GM23338 (cell line): ENCODE data around the gene ADAM11. TPM values are rescaled to one million over a fixed set of nuclear protein-coding genes. Genes with fewer than 3 reads are reported as not detected.

Experiments used
- ATAC-seq: fragments of 200-7000 bp; cut with Tn5 transposase; 3 replicates; pipeline ENCODE4 v1.9.1; 2020
- DNase-seq: peaks from one replicate; pipeline ENCODE4 v3.0.0-alpha.2; 2015; ENCODE audit warnings: low spot score
- H2AFZ ChIP-seq: fragments of 200-600 bp; sonication (generic); 2 replicates; pipeline ENCODE4 v1.8.0; 2016; ENCODE audit warnings: antibody characterized with exemption, mild to moderate bottlenecking, moderate library complexity
- H3F3A ChIP-seq: fragments of 200-600 bp; sonication (generic); replicated peaks from 2 replicates; pipeline ENCODE4 v1.8.0; 2017; ENCODE audit warnings: antibody characterized with exemption, mixed run types, low read depth
- H3K27ac ChIP-seq: fragments of 200-600 bp; sonication (generic); 2 replicates; pipeline ENCODE4 v1.6.1; 2016; ENCODE audit warnings: low read depth
- H3K27me3 ChIP-seq: fragments of 200-600 bp; sonication (generic); 2 replicates; pipeline ENCODE4 v1.8.0; 2016; ENCODE audit warnings: mild to moderate bottlenecking, mixed run types, moderate library complexity; ENCODE audit not compliant: insufficient read depth
- H3K36me3 ChIP-seq: fragments of 200-600 bp; sonication (generic); 2 replicates; pipeline ENCODE4 v1.8.0; 2016; ENCODE audit warnings: mild to moderate bottlenecking; ENCODE audit not compliant: insufficient read depth
- H3K4me1 ChIP-seq: fragments of 200-600 bp; sonication (generic); 2 replicates; pipeline ENCODE4 v1.8.0; 2016; ENCODE audit warnings: mild to moderate bottlenecking, moderate library complexity; ENCODE audit not compliant: insufficient read depth
- H3K4me2 ChIP-seq: fragments of 200-600 bp; sonication (generic); 2 replicates; pipeline ENCODE4 v1.7.1; 2017; ENCODE audit warnings: mixed run types
- H3K4me3 ChIP-seq: fragments of 200-600 bp; sonication (generic); 2 replicates; pipeline ENCODE4 v1.6.1; 2016; ENCODE audit warnings: mixed run types
- H3K79me2 ChIP-seq: fragments of 200-600 bp; sonication (generic); replicated peaks from 2 replicates; pipeline ENCODE4 v1.8.0; 2017; ENCODE audit warnings: mild to moderate bottlenecking; ENCODE audit not compliant: insufficient read depth
- H3K9me2 ChIP-seq: fragments of 200-600 bp; sonication (generic); 2 replicates; pipeline ENCODE4 v1.8.0; 2017; ENCODE audit not compliant: insufficient read depth
- H4K20me1 ChIP-seq: fragments of 200-600 bp; sonication (generic); replicated peaks from 2 replicates; pipeline ENCODE4 v1.8.0; 2017; ENCODE audit warnings: mild to moderate bottlenecking; ENCODE audit not compliant: insufficient read depth
- H3K27ac Mint-ChIP-seq: 2 replicates; pipeline ENCODE4 v1.8.0; 2020; ENCODE audit warnings: inconsistent platforms, mild to moderate bottlenecking, moderate library complexity, mixed read lengths
- H3K27me3 Mint-ChIP-seq: 3 replicates; pipeline ENCODE4 v1.8.0; 2022; ENCODE audit warnings: low read depth, mild to moderate bottlenecking, moderate library complexity, mixed read lengths, inconsistent platforms; ENCODE audit not compliant: insufficient read depth, poor library complexity
- H3K36me3 Mint-ChIP-seq: 3 replicates; pipeline ENCODE4 v1.8.0; 2021; ENCODE audit warnings: low read depth, mild to moderate bottlenecking, inconsistent platforms, moderate library complexity, mixed read lengths
- H3K4me1 Mint-ChIP-seq: 3 replicates; pipeline ENCODE4 v1.8.0; 2020; ENCODE audit warnings: mild to moderate bottlenecking, inconsistent platforms, mixed read lengths
- H3K4me3 Mint-ChIP-seq: 3 replicates; pipeline ENCODE4 v1.8.0; 2021; ENCODE audit warnings: moderate library complexity, mild to moderate bottlenecking, inconsistent platforms, mixed read lengths
- H3K9me3 Mint-ChIP-seq: 3 replicates; pipeline ENCODE4 v1.8.0; 2020; ENCODE audit warnings: moderate library complexity, mild to moderate bottlenecking, inconsistent platforms, mixed read lengths
- CREB1 ChIP-seq: fragments of 250-450 bp; sonication (Bioruptor Pico); IDR thresholded peaks from 2 replicates; pipeline ENCODE4 v1.5.0; 2020; ENCODE audit warnings: low read depth, mild to moderate bottlenecking, moderate library complexity
- EZH2 ChIP-seq: fragments of 200-600 bp; sonication (generic); IDR thresholded peaks from one replicate; pipeline ENCODE4 v1.8.0; 2017; ENCODE audit warnings: antibody characterized with exemption, mild to moderate bottlenecking, low read depth; ENCODE audit not compliant: unreplicated experiment
- EZH2phosphoT487 ChIP-seq: fragments of 200-600 bp; sonication (generic); IDR thresholded peaks from one replicate; pipeline ENCODE4 v1.8.1; 2018; ENCODE audit warnings: antibody characterized with exemption; ENCODE audit not compliant: unreplicated experiment
- JUNB ChIP-seq: IDR thresholded peaks from one replicate; pipeline ENCODE4 v1.6.1; 2016; ENCODE audit warnings: antibody characterized with exemption; ENCODE audit not compliant: unreplicated experiment
- NANOG ChIP-seq: IDR thresholded peaks from 2 replicates; pipeline ENCODE4 v1.6.1; 2016; ENCODE audit warnings: antibody characterized with exemption, borderline replicate concordance
- POLR2AphosphoS5 ChIP-seq: IDR thresholded peaks from 2 replicates; pipeline ENCODE4 v1.6.1; 2016; ENCODE audit warnings: antibody characterized with exemption, low read depth
- STAT1 ChIP-seq: IDR thresholded peaks from one replicate; pipeline ENCODE4 v1.6.1; 2016; ENCODE audit warnings: antibody characterized with exemption; ENCODE audit not compliant: unreplicated experiment
- ZNF331 ChIP-seq: fragments of 250-450 bp; sonication (Bioruptor Pico); IDR thresholded peaks from 2 replicates; pipeline ENCODE4 v1.5.0; 2020; ENCODE audit warnings: low read depth, mild to moderate bottlenecking, moderate library complexity
- polyA plus RNA-seq: library from polyadenylated mRNA; unstranded; fragments of >200 nt; fragmentation: Nextera tagmentation; extraction: Ambion mirVana; gene quantifications from 2 replicates; pipeline ENCODE4 v1.2.1, GENCODE V29; 2016
- total RNA-seq: library from RNA; depleted of rRNA; stranded (reverse); fragments of >200 nt; shearing (Covaris generic); gene quantifications from 2 replicates; pipeline ENCODE4 v1.2.3, GENCODE V29; 2014
- TF ChIP-seq, protein P1 (sequence below): IDR thresholded peaks from 2 replicates; pipeline ENCODE4 v1.6.1; 2016; ENCODE audit warnings: antibody characterized with exemption
- TF ChIP-seq, protein P2 (sequence below), 2 experiments: fragments of 200-600 bp in 1 of 2; sonication (generic) in 1 of 2; conservative IDR thresholded peaks; 2 replicates each; pipeline versions ENCODE4 v1.5.1 to v1.6.1; 2016 to 2017; ENCODE audit warnings: antibody characterized with exemption in 2 of 2, low read depth in 2 of 2, mild to moderate bottlenecking in 2 of 2, moderate library complexity in 1 of 2
- TF ChIP-seq, protein P3 (sequence below): fragments of 250-450 bp; sonication (Bioruptor Pico); IDR thresholded peaks from 2 replicates; pipeline ENCODE4 v1.5.0; 2020; ENCODE audit warnings: mild to moderate bottlenecking, moderate library complexity

The ADAM11 gene
- total and polyA plus RNA-seq, 2 experiments from 2014 or later, result 0.55 to 4.7 TPM

DNA sequence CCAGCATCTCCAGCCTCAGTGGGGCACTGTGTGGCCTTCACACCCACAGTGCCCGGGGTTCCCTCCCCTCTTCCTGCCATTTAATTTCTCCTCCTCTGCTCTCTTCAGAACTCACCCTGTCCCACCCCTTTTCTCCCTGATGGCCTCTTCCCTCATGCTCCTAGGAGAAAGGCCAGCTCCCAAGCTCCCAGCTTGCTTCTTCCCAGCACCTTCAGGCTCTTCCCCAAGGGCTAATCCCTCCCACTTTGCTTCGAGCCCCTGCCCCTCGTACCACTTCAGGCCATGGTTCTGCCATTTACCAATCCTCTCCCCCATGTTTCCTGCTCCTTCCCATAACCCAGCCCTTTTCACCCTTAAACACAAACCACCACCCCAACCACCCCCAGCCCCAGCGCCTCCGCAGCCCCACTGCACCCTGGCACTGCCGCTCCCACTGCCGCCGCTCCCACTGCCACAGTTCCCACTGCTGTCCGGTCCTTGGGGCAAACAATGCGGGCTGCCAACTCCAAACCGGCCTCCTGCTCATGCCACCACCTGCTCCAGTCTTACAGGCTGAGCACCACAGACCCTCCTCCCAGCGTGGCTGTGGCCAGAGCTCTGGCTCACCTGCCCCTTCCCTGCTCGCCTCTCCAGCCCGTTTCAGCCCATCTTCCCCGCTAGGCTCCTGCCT is 28.6 kb downstream of the ADAM11 start (continued):
- TF ChIP-seq, protein P1, sequence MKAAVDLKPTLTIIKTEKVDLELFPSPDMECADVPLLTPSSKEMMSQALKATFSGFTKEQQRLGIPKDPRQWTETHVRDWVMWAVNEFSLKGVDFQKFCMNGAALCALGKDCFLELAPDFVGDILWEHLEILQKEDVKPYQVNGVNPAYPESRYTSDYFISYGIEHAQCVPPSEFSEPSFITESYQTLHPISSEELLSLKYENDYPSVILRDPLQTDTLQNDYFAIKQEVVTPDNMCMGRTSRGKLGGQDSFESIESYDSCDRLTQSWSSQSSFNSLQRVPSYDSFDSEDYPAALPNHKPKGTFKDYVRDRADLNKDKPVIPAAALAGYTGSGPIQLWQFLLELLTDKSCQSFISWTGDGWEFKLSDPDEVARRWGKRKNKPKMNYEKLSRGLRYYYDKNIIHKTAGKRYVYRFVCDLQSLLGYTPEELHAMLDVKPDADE, result no peak
- TF ChIP-seq EZH2phosphoT487 (no peak), POLR2AphosphoS5 (no peak), CREB1 (CRISPR knock-in tag) (no peak), STAT1 (no peak)
- TF ChIP-seq, protein P2, sequence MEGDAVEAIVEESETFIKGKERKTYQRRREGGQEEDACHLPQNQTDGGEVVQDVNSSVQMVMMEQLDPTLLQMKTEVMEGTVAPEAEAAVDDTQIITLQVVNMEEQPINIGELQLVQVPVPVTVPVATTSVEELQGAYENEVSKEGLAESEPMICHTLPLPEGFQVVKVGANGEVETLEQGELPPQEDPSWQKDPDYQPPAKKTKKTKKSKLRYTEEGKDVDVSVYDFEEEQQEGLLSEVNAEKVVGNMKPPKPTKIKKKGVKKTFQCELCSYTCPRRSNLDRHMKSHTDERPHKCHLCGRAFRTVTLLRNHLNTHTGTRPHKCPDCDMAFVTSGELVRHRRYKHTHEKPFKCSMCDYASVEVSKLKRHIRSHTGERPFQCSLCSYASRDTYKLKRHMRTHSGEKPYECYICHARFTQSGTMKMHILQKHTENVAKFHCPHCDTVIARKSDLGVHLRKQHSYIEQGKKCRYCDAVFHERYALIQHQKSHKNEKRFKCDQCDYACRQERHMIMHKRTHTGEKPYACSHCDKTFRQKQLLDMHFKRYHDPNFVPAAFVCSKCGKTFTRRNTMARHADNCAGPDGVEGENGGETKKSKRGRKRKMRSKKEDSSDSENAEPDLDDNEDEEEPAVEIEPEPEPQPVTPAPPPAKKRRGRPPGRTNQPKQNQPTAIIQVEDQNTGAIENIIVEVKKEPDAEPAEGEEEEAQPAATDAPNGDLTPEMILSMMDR (conservative IDR thresholded peaks at IDR 0.05; ENCODE audit: low read depth in 2 of 2), result no peak

DNA sequence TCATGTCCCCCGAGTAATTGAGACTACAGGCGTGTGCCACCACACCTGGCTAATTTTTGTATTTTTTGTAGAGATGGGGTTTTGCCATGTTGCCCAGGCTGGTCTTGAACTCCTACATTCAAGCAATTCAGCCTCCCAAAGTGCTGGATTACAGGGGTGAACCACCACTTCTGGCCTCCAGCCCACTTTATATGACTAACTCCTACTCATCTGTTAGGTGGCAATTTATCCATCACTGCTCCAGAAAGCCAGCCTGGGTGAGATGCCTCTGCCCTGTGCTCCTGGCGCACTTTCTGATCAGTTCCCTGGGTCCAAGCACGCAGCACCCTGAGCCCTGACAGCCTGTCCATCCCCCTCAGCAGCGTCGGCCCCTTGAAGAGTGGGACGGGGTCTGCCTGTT is 29.4 kb downstream of the ADAM11 start:
- no peaks in the 10 kb centered on the region for H3K36me3 ChIP-seq
- H3K4me2 ChIP-seq, result no peak overlapping the region
- Mint-ChIP-seq H3K9me3 (no peaks in the 10 kb centered on the region), H3K27me3 (peaks cover 9% of the 10 kb centered on the region), H3K4me1 (peaks cover 9% of the 10 kb centered on the region), H3K27ac (no peak overlapping the region), H3K36me3 (no peaks in the 10 kb centered on the region), H3K4me3 (no peak overlapping the region)
- no peak overlapping the region for H2AFZ ChIP-seq
- H3K79me2 ChIP-seq, result no peaks in the 10 kb centered on the region
- H3K4me1 ChIP-seq, result no peaks in the 10 kb centered on the region
- H3K27me3 ChIP-seq, result no peaks in the 10 kb centered on the region
- DNase-seq (no peak), ATAC-seq (no peak)
- H3F3A ChIP-seq, result no peaks in the 10 kb centered on the region
- no peak overlapping the region for H3K27ac ChIP-seq
- H3K9me2 ChIP-seq, result no peaks in the 10 kb centered on the region
- H4K20me1 ChIP-seq, result no peaks in the 10 kb centered on the region
- H3K4me3 ChIP-seq, result no peak overlapping the region
- TF ChIP-seq, protein P2 (conservative IDR thresholded peaks at IDR 0.05; ENCODE audit: low read depth in 2 of 2), result no peak
- TF ChIP-seq, protein P3, sequence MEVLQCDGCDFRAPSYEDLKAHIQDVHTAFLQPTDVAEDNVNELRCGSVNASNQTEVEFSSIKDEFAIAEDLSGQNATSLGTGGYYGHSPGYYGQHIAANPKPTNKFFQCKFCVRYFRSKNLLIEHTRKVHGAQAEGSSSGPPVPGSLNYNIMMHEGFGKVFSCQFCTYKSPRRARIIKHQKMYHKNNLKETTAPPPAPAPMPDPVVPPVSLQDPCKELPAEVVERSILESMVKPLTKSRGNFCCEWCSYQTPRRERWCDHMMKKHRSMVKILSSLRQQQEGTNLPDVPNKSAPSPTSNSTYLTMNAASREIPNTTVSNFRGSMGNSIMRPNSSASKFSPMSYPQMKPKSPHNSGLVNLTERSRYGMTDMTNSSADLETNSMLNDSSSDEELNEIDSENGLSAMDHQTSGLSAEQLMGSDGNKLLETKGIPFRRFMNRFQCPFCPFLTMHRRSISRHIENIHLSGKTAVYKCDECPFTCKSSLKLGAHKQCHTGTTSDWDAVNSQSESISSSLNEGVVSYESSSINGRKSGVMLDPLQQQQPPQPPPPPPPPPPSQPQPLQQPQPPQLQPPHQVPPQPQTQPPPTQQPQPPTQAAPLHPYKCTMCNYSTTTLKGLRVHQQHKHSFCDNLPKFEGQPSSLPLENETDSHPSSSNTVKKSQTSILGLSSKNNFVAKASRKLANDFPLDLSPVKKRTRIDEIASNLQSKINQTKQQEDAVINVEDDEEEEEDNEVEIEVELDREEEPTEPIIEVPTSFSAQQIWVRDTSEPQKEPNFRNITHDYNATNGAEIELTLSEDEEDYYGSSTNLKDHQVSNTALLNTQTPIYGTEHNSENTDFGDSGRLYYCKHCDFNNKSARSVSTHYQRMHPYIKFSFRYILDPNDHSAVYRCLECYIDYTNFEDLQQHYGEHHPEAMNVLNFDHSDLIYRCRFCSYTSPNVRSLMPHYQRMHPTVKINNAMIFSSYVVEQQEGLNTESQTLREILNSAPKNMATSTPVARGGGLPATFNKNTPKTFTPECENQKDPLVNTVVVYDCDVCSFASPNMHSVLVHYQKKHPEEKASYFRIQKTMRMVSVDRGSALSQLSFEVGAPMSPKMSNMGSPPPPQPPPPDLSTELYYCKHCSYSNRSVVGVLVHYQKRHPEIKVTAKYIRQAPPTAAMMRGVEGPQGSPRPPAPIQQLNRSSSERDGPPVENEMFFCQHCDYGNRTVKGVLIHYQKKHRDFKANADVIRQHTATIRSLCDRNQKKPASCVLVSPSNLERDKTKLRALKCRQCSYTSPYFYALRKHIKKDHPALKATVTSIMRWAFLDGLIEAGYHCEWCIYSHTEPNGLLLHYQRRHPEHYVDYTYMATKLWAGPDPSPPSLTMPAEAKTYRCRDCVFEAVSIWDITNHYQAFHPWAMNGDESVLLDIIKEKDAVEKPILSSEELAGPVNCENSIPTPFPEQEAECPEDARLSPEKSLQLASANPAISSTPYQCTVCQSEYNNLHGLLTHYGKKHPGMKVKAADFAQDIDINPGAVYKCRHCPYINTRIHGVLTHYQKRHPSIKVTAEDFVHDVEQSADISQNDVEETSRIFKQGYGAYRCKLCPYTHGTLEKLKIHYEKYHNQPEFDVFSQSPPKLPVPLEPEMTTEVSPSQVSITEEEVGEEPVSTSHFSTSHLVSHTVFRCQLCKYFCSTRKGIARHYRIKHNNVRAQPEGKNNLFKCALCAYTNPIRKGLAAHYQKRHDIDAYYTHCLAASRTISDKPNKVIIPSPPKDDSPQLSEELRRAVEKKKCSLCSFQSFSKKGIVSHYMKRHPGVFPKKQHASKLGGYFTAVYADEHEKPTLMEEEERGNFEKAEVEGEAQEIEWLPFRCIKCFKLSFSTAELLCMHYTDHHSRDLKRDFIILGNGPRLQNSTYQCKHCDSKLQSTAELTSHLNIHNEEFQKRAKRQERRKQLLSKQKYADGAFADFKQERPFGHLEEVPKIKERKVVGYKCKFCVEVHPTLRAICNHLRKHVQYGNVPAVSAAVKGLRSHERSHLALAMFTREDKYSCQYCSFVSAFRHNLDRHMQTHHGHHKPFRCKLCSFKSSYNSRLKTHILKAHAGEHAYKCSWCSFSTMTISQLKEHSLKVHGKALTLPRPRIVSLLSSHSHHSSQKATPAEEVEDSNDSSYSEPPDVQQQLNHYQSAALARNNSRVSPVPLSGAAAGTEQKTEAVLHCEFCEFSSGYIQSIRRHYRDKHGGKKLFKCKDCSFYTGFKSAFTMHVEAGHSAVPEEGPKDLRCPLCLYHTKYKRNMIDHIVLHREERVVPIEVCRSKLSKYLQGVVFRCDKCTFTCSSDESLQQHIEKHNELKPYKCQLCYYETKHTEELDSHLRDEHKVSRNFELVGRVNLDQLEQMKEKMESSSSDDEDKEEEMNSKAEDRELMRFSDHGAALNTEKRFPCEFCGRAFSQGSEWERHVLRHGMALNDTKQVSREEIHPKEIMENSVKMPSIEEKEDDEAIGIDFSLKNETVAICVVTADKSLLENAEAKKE (CRISPR knock-in tag), result no peak
- TF ChIP-seq NANOG, result no peak
- TF ChIP-seq ZNF331 (CRISPR knock-in tag), result no peak
- TF ChIP-seq, protein P1, result no peak
- no peak for TF ChIP-seq JUNB
- TF ChIP-seq EZH2, result no peak
